ENCODE results near the gene SSBP2.

SSBP2 gene

GRCh38 chr5:81545911-81546310, 205.0 kb downstream of the SSBP2 start:
- TF ChIP-seq POLR2A (IDR thresholded peaks at IDR 0.05; ENCODE audit: extremely low read depth, insufficient read length) (no peak), CTCF (IDR thresholded peaks at IDR 0.05; ENCODE audit: low read depth, low read length) (no peak), MAX (IDR thresholded peaks at IDR 0.05; ENCODE audit: low read depth, low read length) (no peak), MYC (IDR thresholded peaks at IDR 0.05; ENCODE audit: low read depth, low read length) (no peak)
- no peak overlapping the region for H3K4me3 ChIP-seq (ENCODE audit: low read depth, low read length)
- DNase-seq (ENCODE audit: low read depth), result no peak

GRCh38 chr5:81544351-81545018, 206.4 kb downstream of the SSBP2 start:
- DNase-seq (ENCODE audit: low read depth), result no peak
- TF ChIP-seq MYC (IDR thresholded peaks at IDR 0.05; ENCODE audit: low read depth, low read length), result no peak
- TF ChIP-seq MAX (IDR thresholded peaks at IDR 0.05; ENCODE audit: low read depth, low read length), result no peak
- TF ChIP-seq CTCF (IDR thresholded peaks at IDR 0.05; ENCODE audit: low read depth, low read length), result no peak
- TF ChIP-seq POLR2A (IDR thresholded peaks at IDR 0.05; ENCODE audit: extremely low read depth, insufficient read length), result no peak

GRCh38 chr5:81542242-81542641, 208.7 kb downstream of the SSBP2 start:
- DNase-seq (ENCODE audit: low read depth), result no peak
- no peak overlapping the region for H3K4me3 ChIP-seq (ENCODE audit: low read depth, low read length)
- no peak for TF ChIP-seq POLR2A (IDR thresholded peaks at IDR 0.05; ENCODE audit: extremely low read depth, insufficient read length)

More at GRCh38 chr5:81544351-81545018, 206.4 kb downstream of the SSBP2 start:
- H3K4me3 ChIP-seq (ENCODE audit: low read depth, low read length), result no peak overlapping the region

GRCh38 chr5:81537905-81538547, 212.9 kb downstream of the SSBP2 start:
- H3K4me3 ChIP-seq (ENCODE audit: low read depth, low read length), result no peak overlapping the region
- TF ChIP-seq CTCF (IDR thresholded peaks at IDR 0.05; ENCODE audit: low read depth, low read length) (no peak), POLR2A (IDR thresholded peaks at IDR 0.05; ENCODE audit: extremely low read depth, insufficient read length) (no peak), MYC (IDR thresholded peaks at IDR 0.05; ENCODE audit: low read depth, low read length) (no peak), MAX (IDR thresholded peaks at IDR 0.05; ENCODE audit: low read depth, low read length) (no peak)
- DNase-seq (ENCODE audit: low read depth), result no peak

GRCh38 chr5:81534441-81534840, 216.5 kb downstream of the SSBP2 start:
- peak; percentile 38 for DNase-seq (ENCODE audit: low read depth)
- H3K4me3 ChIP-seq (ENCODE audit: low read depth, low read length), result no peak overlapping the region
- no peak for TF ChIP-seq CTCF (IDR thresholded peaks at IDR 0.05; ENCODE audit: low read depth, low read length)
- no peak for TF ChIP-seq MYC (IDR thresholded peaks at IDR 0.05; ENCODE audit: low read depth, low read length)
- no peak for TF ChIP-seq POLR2A (IDR thresholded peaks at IDR 0.05; ENCODE audit: extremely low read depth, insufficient read length)
- TF ChIP-seq MAX (IDR thresholded peaks at IDR 0.05; ENCODE audit: low read depth, low read length), result no peak

GRCh38 chr5:81533629-81534405, 217.1 kb downstream of the SSBP2 start:
- no peak for TF ChIP-seq POLR2A (IDR thresholded peaks at IDR 0.05; ENCODE audit: extremely low read depth, insufficient read length)
- no peak for TF ChIP-seq MAX (IDR thresholded peaks at IDR 0.05; ENCODE audit: low read depth, low read length)
- TF ChIP-seq MYC (IDR thresholded peaks at IDR 0.05; ENCODE audit: low read depth, low read length), result no peak
- TF ChIP-seq CTCF (IDR thresholded peaks at IDR 0.05; ENCODE audit: low read depth, low read length), result no peak
- H3K4me3 ChIP-seq (ENCODE audit: low read depth, low read length), result no peak overlapping the region
- DNase-seq (ENCODE audit: low read depth), result peak; percentile 4
